A673 (cell line): Measurements from ENCODE around the gene KANSL1. TPM values are rescaled to one million over a fixed set of nuclear protein-coding genes. Genes with fewer than 3 reads are reported as not detected.

ENCODE experiments used
- BruUV-seq: library from RNA; stranded (reverse); fragments of 400-500 nt; replicated peaks from 2 replicates; lab custom pipeline; 2021; lab: Mats Ljungman, UMichigan
- CTCF ChIA-PET: fragments of 300-600 bp; sonication (Branson Sonifier 250); formaldehyde crosslinking; loops from one replicate; lab custom pipeline; 2022; ENCODE audit warnings: antibody characterized with exemption; lab: Charles Lee
- POLR2A ChIA-PET: fragments of 300-600 bp; sonication (Branson Sonifier 250); formaldehyde crosslinking; loops from one replicate; lab custom pipeline; 2022; ENCODE audit warnings: antibody characterized with exemption; ENCODE audit not compliant: low non-redundant PET; lab: Charles Lee
- DNase-seq: peaks from one replicate; pipeline ENCODE4 v3.0.0-alpha.2; 2015; ENCODE audit warnings: low spot score
- H3K27ac ChIP-seq: fragments of 200-600 bp; sonication (generic); 2 replicates; pipeline ENCODE4 v1.5.1; 2016; ENCODE audit warnings: mixed run types, low read depth, mild to moderate bottlenecking, mixed read lengths, antibody characterized with exemption, low read length; ENCODE audit not compliant: poor library complexity, severe bottlenecking
- H3K27me3 ChIP-seq: fragments of 200-600 bp; sonication (generic); replicated peaks from 2 replicates; pipeline ENCODE4 v1.6.1; 2017; ENCODE audit warnings: mixed run types, low read depth, mild to moderate bottlenecking, mixed read lengths, antibody characterized with exemption, low read length; ENCODE audit not compliant: insufficient read depth, poor library complexity
- H3K36me3 ChIP-seq: fragments of 200-600 bp; sonication (generic); 2 replicates; pipeline ENCODE4 v1.6.1; 2016; ENCODE audit warnings: mixed run types, mild to moderate bottlenecking, mixed read lengths, antibody characterized with exemption, low read length; ENCODE audit not compliant: insufficient read depth, poor library complexity, severe bottlenecking
- H3K4me1 ChIP-seq: fragments of 200-600 bp; sonication (generic); 2 replicates; pipeline ENCODE4 v1.6.1; 2017; ENCODE audit warnings: mixed run types, mild to moderate bottlenecking, mixed read lengths, antibody characterized with exemption, low read length; ENCODE audit not compliant: insufficient read depth, poor library complexity, severe bottlenecking
- H3K4me3 ChIP-seq: fragments of 200-600 bp; sonication (generic); 2 replicates; pipeline ENCODE4 v1.5.1; 2016; ENCODE audit warnings: low read depth, mixed run types, mild to moderate bottlenecking, mixed read lengths, low read length; ENCODE audit not compliant: poor library complexity, severe bottlenecking
- H3K9me3 ChIP-seq: fragments of 200-600 bp; sonication (generic); 2 replicates; pipeline ENCODE4 v1.6.1; 2016; ENCODE audit warnings: mixed run types, low read depth, mild to moderate bottlenecking, mixed read lengths, antibody characterized with exemption, low read length; ENCODE audit not compliant: poor library complexity, severe bottlenecking
- EZH2 ChIP-seq: fragments of 200-600 bp; sonication (generic); IDR thresholded peaks from 2 replicates; pipeline ENCODE4 v1.6.1; 2017; ENCODE audit warnings: borderline replicate concordance, low read depth, mild to moderate bottlenecking, mixed read lengths, antibody characterized with exemption, low read length; ENCODE audit not compliant: poor library complexity, severe bottlenecking
- intact Hi-C: fragments of 100-400 bp; cut with micrococcal nuclease; formaldehyde crosslinking; loops from one replicate; pipeline ENCODE4 v1.10.0; 2022; ENCODE audit not compliant: unreplicated experiment
- total RNA-seq: library from RNA; stranded (reverse); gene quantifications from 2 replicates; pipeline ENCODE4 v1.2.3, GENCODE V29; 2021
- TF ChIP-seq, protein P1 (sequence below): fragments of 300-800, 200-600 bp; sonication (generic); conservative IDR thresholded peaks from 2 replicates; pipeline ENCODE4 v1.5.1; 2017; ENCODE audit warnings: low read depth, mild to moderate bottlenecking, antibody characterized with exemption, low read length, moderate library complexity, mixed read lengths

The KANSL1 gene
- total RNA-seq, 1 experiment from 2014 or later: 64.9 TPM

DNA sequence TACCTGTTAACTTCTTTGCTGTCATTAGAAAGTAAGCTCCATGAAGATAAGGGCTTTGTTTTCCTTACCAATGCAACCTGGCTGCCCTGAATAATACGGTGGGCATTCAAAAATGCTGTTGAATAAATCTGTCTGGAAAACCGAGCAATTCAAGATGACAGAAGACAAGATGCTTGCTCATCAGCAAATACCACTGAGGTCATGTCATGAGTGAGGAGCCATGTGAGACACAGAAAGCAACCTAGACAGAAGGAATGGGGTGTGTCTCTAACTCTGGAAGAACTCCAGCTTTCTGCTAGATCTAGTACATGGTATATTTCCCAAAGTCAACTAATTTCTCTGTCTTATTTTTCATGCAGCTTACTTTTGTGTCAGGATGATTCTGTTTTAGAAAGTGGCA, 130.0 kb downstream of the KANSL1 start:
- ChIA-PET POLR2A (no interaction called here), CTCF (interaction anchor here (1.1 kb wide), 1 partner anchor 130 kb away, joined by 7 read pairs; the partner anchor contains the start of gene KANSL1)
- intact Hi-C loops: no loop called here
- no peak overlapping the region for H3K27ac ChIP-seq
- H3K36me3 ChIP-seq: peaks cover 10% of the 10 kb centered on the region
- TF ChIP-seq, protein P1, sequence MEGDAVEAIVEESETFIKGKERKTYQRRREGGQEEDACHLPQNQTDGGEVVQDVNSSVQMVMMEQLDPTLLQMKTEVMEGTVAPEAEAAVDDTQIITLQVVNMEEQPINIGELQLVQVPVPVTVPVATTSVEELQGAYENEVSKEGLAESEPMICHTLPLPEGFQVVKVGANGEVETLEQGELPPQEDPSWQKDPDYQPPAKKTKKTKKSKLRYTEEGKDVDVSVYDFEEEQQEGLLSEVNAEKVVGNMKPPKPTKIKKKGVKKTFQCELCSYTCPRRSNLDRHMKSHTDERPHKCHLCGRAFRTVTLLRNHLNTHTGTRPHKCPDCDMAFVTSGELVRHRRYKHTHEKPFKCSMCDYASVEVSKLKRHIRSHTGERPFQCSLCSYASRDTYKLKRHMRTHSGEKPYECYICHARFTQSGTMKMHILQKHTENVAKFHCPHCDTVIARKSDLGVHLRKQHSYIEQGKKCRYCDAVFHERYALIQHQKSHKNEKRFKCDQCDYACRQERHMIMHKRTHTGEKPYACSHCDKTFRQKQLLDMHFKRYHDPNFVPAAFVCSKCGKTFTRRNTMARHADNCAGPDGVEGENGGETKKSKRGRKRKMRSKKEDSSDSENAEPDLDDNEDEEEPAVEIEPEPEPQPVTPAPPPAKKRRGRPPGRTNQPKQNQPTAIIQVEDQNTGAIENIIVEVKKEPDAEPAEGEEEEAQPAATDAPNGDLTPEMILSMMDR: no peak
- TF ChIP-seq EZH2: no peak
- no peak overlapping the region for H3K4me3 ChIP-seq
- DNase-seq: peak; percentile 8
- no TSS peak for BruUV-seq
- H3K27me3 ChIP-seq: no peaks in the 10 kb centered on the region
- no peaks in the 10 kb centered on the region for H3K4me1 ChIP-seq
- no peaks in the 10 kb centered on the region for H3K9me3 ChIP-seq

GRCh38 chr17:46061435-46061834, 131.8 kb downstream of the KANSL1 start:
- H3K4me3 ChIP-seq: no peak overlapping the region
- no peak overlapping the region for H3K27ac ChIP-seq
- peak; percentile 20 for DNase-seq
- POLR2A ChIA-PET: no interaction called here
- no peaks in the 10 kb centered on the region for H3K27me3 ChIP-seq
- BruUV-seq: no TSS peak
- intact Hi-C loops: no loop called here
- TF ChIP-seq EZH2: no peak
- TF ChIP-seq, protein P1: peak; percentile 38; the same call in 1 of the 2 replicates
- peaks cover 5% of the 10 kb centered on the region for H3K36me3 ChIP-seq
- CTCF ChIA-PET: no interaction called here
- no peaks in the 10 kb centered on the region for H3K4me1 ChIP-seq
- H3K9me3 ChIP-seq: no peaks in the 10 kb centered on the region

GRCh38 chr17:46060461-46060860, 132.8 kb downstream of the KANSL1 start:
- DNase-seq: no peak
- no peaks in the 10 kb centered on the region for H3K4me1 ChIP-seq
- H3K4me3 ChIP-seq: no peak overlapping the region
- no peak overlapping the region for H3K27ac ChIP-seq
- no TSS peak for BruUV-seq
- TF ChIP-seq, protein P1: no peak
- ChIA-PET CTCF (no interaction called here), POLR2A (no interaction called here)
- H3K27me3 ChIP-seq: no peaks in the 10 kb centered on the region
- no peaks in the 10 kb centered on the region for H3K36me3 ChIP-seq
- H3K9me3 ChIP-seq: no peaks in the 10 kb centered on the region
- intact Hi-C loops: no loop called here
